Hepatocyte (in vitro differentiated cells): ENCODE results near the gene NECAB2.

ENCODE experiments used
- CTCF ChIP-seq: fragments of 200-600 bp; sonication (generic); IDR thresholded peaks from 2 replicates; pipeline ENCODE4 v1.5.1; 2016; ENCODE audit warnings: antibody characterized with exemption, mild to moderate bottlenecking; ENCODE audit not compliant: poor library complexity
- EZH2 ChIP-seq: fragments of 200-600 bp; sonication (generic); IDR thresholded peaks from 2 replicates; pipeline ENCODE4 v1.6.1; 2016; ENCODE audit warnings: antibody characterized with exemption, mild to moderate bottlenecking, borderline replicate concordance

GRCh38 chr16:84009282-84009681, 41.2 kb downstream of the NECAB2 start:
- no peak for TF ChIP-seq CTCF
- no peak for TF ChIP-seq EZH2
